ENCODE measurements around the gene FRS3. TPM values are rescaled to one million over a fixed set of nuclear protein-coding genes. Genes with fewer than 3 reads are reported as not detected.

Gene FRS3
- total RNA-seq, 2 donors from 2014 or later: 5.2 to 6.9 TPM

GRCh38 chr6:41720262-41720620, 59.5 kb downstream of the FRS3 start:
- peak; percentile 21 for ATAC-seq
- H3K4me1 Mint-ChIP-seq: peaks cover 16% of the 10 kb centered on the region
- H3K27ac Mint-ChIP-seq: no peak overlapping the region

More at GRCh38 chr6:41720262-41720620, 59.5 kb downstream of the FRS3 start:
- H3K9me3 ChIP-seq (ENCODE audit: control insufficient read depth, low read length, poor library complexity, severe bottlenecking): no peaks in the 10 kb centered on the region
- no peaks in the 10 kb centered on the region for H3K36me3 Mint-ChIP-seq (ENCODE audit: low read depth)
- H3K4me3 Mint-ChIP-seq: no peak overlapping the region
- no peaks in the 10 kb centered on the region for H3K27me3 Mint-ChIP-seq
- no peak for DNase-seq

Other genes starting within 250 kb of the FRS3 start
- gene FOXP4, start 233.5 kb downstream of the FRS3 start, total RNA-seq: 10 to 100 TPM in 1 of 2 donors, 1 to 10 TPM in 1; 7.5 to 10.6 TPM
- not detected for gene MDFI, start 141.4 kb downstream of the FRS3 start, total RNA-seq
- 10 to 100 TPM; 17.6 to 18.9 TPM for gene TFEB, start 44.3 kb downstream of the FRS3 start, total RNA-seq
- not detected for gene PGC, start 32.5 kb downstream of the FRS3 start, total RNA-seq
- gene PRICKLE4, start 882 bp upstream of the FRS3 start, total RNA-seq: not detected
- gene TOMM6, start 7.8 kb upstream of the FRS3 start, total RNA-seq: 100 to 1,000 TPM in 1 of 2 donors, 10 to 100 TPM in 1; 99.1 to 111 TPM
- gene USP49, start 115.5 kb upstream of the FRS3 start, total RNA-seq: 1 to 10 TPM; 1.7 to 2.1 TPM
- 1 to 10 TPM; 3.6 to 3.9 TPM for gene MED20, start 141.2 kb upstream of the FRS3 start, total RNA-seq
- gene BYSL, start 141.6 kb upstream of the FRS3 start, total RNA-seq: 1 to 10 TPM; 2.8 to 3.8 TPM
- 100 to 1,000 TPM; 247 to 250 TPM for gene CCND3, start 161.9 kb upstream of the FRS3 start, total RNA-seq

Data from T-helper 17 cell (primary cell).